Stomach (tissue), 4 donors: ENCODE data around the gene SERPIND1.

Experiments used
- CTCF ChIP-seq, 7 experiments: fragments of 450-650 bp in 4 of 7; fragments of 200-600 bp in 3 of 7; sonication (generic) in 3 of 7; IDR thresholded peaks; one replicate each; pipeline ENCODE4 v1.5.1; 2016 to 2019; ENCODE audit warnings: antibody characterized with exemption in 7 of 7, control low read depth in 2 of 7, mild to moderate bottlenecking in 1 of 7
- POLR2A ChIP-seq, 4 donors: fragments of 450-650 bp; IDR thresholded peaks; one replicate each; pipeline ENCODE4 v1.6.1; 2016; ENCODE audit warnings: antibody characterized with exemption in 4 of 4, control low read depth in 2 of 4, mild to moderate bottlenecking in 1 of 4, moderate library complexity in 1 of 4
- POLR2AphosphoS5 ChIP-seq, 3 donors: sonication (generic); formaldehyde crosslinking; IDR thresholded peaks; one replicate each; pipeline ENCODE4 v1.6.1; 2016; ENCODE audit warnings: antibody characterized with exemption in 3 of 3

GRCh38 chr22:20779014-20779817 lies 5.3 kb downstream of the SERPIND1 start:
- no peak for TF ChIP-seq CTCF (IDR thresholded peaks at IDR 0.05)
- no peak for TF ChIP-seq POLR2A (IDR thresholded peaks at IDR 0.05)
- TF ChIP-seq POLR2AphosphoS5 (IDR thresholded peaks at IDR 0.05) = no peak
